NB4 (cell line): ENCODE measurements around the gene PDXK.

Experiments
- MYC ChIP-seq: IDR thresholded peaks from 2 replicates; pipeline ENCODE4 v1.6.1; 2011; ENCODE audit warnings: low read depth, low read length
- POLR2A ChIP-seq: IDR thresholded peaks from 2 replicates; pipeline ENCODE4 v1.6.1; 2011; ENCODE audit warnings: mild to moderate bottlenecking; ENCODE audit not compliant: insufficient read length; ENCODE audit errors: extremely low read depth
- TF ChIP-seq, protein P1 (sequence below): IDR thresholded peaks from one replicate; pipeline ENCODE4 v1.5.1; 2012; ENCODE audit warnings: low read depth, low read length
- TF ChIP-seq, protein P2 (sequence below): IDR thresholded peaks from 2 replicates; pipeline ENCODE4 v1.6.1; 2011; ENCODE audit warnings: low read depth, low read length

DNA sequence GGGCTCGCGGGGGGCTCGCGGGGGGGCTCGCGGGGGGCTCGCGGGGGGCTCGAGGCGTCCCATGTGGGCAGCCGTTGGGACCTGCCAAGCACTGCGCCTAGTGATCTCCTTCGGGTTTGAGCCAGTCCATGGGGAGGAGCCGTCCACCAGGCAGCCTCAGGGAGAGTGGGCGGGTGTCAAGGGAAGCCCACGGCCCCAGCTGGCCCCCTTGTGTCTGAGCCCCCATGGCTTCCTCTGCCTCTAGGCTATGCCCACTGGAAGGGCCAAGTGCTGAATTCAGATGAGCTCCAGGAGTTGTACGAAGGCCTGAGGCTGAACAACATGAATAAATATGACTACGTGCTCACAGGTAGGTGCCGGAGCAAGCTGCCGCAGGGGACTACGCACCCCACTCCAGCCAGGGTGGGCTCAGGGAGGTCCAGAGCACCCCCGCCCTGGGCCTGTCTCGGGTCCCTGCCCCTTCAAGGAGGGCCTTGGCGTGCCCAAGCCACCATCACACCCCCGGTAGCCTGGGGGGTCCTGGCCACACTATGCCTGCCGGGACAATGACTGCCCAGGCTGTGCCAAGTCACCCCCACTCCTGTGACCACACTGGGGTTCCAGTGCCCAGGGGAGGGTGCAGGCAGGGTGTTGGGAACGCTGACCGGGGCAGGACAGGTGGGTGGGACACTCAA is 22.6 kb downstream of the PDXK start:
- TF ChIP-seq POLR2A (no peak), MYC (no peak)
- TF ChIP-seq, protein P1, sequence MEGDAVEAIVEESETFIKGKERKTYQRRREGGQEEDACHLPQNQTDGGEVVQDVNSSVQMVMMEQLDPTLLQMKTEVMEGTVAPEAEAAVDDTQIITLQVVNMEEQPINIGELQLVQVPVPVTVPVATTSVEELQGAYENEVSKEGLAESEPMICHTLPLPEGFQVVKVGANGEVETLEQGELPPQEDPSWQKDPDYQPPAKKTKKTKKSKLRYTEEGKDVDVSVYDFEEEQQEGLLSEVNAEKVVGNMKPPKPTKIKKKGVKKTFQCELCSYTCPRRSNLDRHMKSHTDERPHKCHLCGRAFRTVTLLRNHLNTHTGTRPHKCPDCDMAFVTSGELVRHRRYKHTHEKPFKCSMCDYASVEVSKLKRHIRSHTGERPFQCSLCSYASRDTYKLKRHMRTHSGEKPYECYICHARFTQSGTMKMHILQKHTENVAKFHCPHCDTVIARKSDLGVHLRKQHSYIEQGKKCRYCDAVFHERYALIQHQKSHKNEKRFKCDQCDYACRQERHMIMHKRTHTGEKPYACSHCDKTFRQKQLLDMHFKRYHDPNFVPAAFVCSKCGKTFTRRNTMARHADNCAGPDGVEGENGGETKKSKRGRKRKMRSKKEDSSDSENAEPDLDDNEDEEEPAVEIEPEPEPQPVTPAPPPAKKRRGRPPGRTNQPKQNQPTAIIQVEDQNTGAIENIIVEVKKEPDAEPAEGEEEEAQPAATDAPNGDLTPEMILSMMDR = no peak
- TF ChIP-seq, protein P2, sequence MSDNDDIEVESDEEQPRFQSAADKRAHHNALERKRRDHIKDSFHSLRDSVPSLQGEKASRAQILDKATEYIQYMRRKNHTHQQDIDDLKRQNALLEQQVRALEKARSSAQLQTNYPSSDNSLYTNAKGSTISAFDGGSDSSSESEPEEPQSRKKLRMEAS = no peak
